GM12878 (cell line): ENCODE measurements around the gene BSCL2. TPM values are rescaled to one million over a fixed set of nuclear protein-coding genes. Genes with fewer than 3 reads are reported as not detected.

ENCODE experiments used
- ATF3 ChIP-seq: IDR thresholded peaks from 2 replicates; pipeline ENCODE4 v1.6.1; 2011; ENCODE audit warnings: low read depth, mild to moderate bottlenecking, low read length, moderate library complexity, borderline replicate concordance; ENCODE audit errors: extremely low read depth
- CUX1 ChIP-seq: IDR thresholded peaks from 2 replicates; pipeline ENCODE4 v1.6.1; 2012; ENCODE audit warnings: improper control_type of control experiment, low read depth, low read length; ENCODE audit not compliant: insufficient replicate concordance
- FOXK2 ChIP-seq: fragments of 450-650 bp; IDR thresholded peaks from 2 replicates; pipeline ENCODE4 v1.6.1; 2017; ENCODE audit warnings: mild to moderate bottlenecking, moderate library complexity
- IKZF1 ChIP-seq: fragments of 450-650 bp; conservative IDR thresholded peaks from 2 replicates; pipeline ENCODE4 v1.6.1; 2017; ENCODE audit warnings: antibody characterized with exemption, mild to moderate bottlenecking
- JUNB ChIP-seq: IDR thresholded peaks from 2 replicates; pipeline ENCODE4 v1.6.1; 2016; ENCODE audit warnings: antibody characterized with exemption, mild to moderate bottlenecking
- MEF2B ChIP-seq: fragments of 450-650 bp; IDR thresholded peaks from 2 replicates; pipeline ENCODE4 v1.6.1; 2018; ENCODE audit warnings: mild to moderate bottlenecking, moderate library complexity; ENCODE audit not compliant: partially characterized antibody, poor library complexity, severe bottlenecking
- SIN3A ChIP-seq: IDR thresholded peaks from 2 replicates; pipeline ENCODE4 v1.6.1; 2012; ENCODE audit warnings: low read depth, low read length, improper control_type of control experiment
- TARDBP ChIP-seq: IDR thresholded peaks from 2 replicates; pipeline ENCODE4 v1.6.1; 2016; ENCODE audit warnings: borderline replicate concordance
- TCF12 ChIP-seq: IDR thresholded peaks from 2 replicates; pipeline ENCODE4 v1.6.1; 2011; ENCODE audit warnings: low read depth, mild to moderate bottlenecking, low read length
- polyA plus RNA-seq, 11 experiments: library from polyadenylated mRNA; depleted of rRNA in 4 of 11; unstranded in 6 of 11; stranded (reverse) in 5 of 11; fragments of >200 nt; fragmentation: Nextera tagmentation in 4 of 11; fragmentation: Illumina TruSeq in 1 of 11; extraction: Ambion mirVana in 4 of 11; extraction: Trizol in 1 of 11; gene quantifications; 1 replicate in 1 of 11; 2 replicates in 10 of 11; pipeline versions ENCODE4 v1.2.1 to v1.2.3, GENCODE V29; 2011 to 2016; ENCODE audit warnings: inconsistent platforms in 2 of 11, missing spikeins in 2 of 11, low read depth in 1 of 11
- total RNA-seq, 4 experiments: library from RNA; depleted of rRNA in 3 of 4; stranded (reverse); fragments of >200 nt in 3 of 4; fragmentation: Illumina TruSeq in 1 of 4; extraction: Trizol in 1 of 4; gene quantifications; 2 replicates each; pipeline versions ENCODE4 v1.2.1 to v1.2.3, GENCODE V29; 2013 to 2021

The BSCL2 gene
- total and polyA plus RNA-seq, 10 of the 15 experiments (the other 5 are each of a cell fraction or from before 2014, with no cell fraction given) = 12.3 to 57.9 (median 21.8) TPM

- TF ChIP-seq FOXK2 (no peak), MEF2B (no peak), SIN3A (no peak), JUNB (no peak), ATF3 (no peak), TARDBP (no peak), TCF12 (peak; percentile 72; the same call in 1 of the 2 replicates), CUX1 (no peak), IKZF1 (peak; percentile 95)
Observed at GRCh38 chr11:62671608-62672389, 35.4 kb downstream of the BSCL2 start, which contains the start of the genes LBHD1 and UQCC3 (continued).
